AG04450 (cell line): ENCODE data around the gene LLGL2. TPM values are rescaled to one million over a fixed set of nuclear protein-coding genes. Genes with fewer than 3 reads are reported as not detected.

Source experiments
- CTCF ChIA-PET: fragments of 300-600, 350-600 bp; formaldehyde crosslinking; extraction: SDS; loops from one replicate; lab custom pipeline; 2022; ENCODE audit warnings: antibody characterized with exemption, inconsistent platforms; lab: Charles Lee
- POLR2A ChIA-PET: fragments of 350-600 bp; formaldehyde crosslinking; extraction: SDS; loops from one replicate; lab custom pipeline; 2021; ENCODE audit warnings: antibody characterized with exemption, inconsistent platforms; lab: Yijun Ruan, JAX
- DNase-seq: peaks from one replicate; pipeline ENCODE4 v3.0.0-alpha.2; 2011; ENCODE audit warnings: low read depth, low spot score
- H3K27ac ChIP-seq: one replicate; pipeline ENCODE4 v1.5.1; 2012; ENCODE audit warnings: low read depth, low read length, control low read depth
- H3K27me3 ChIP-seq: one replicate; pipeline ENCODE4 v1.6.0; 2012; ENCODE audit warnings: low read length; ENCODE audit not compliant: control insufficient read depth, insufficient read depth
- H3K4me3 ChIP-seq: 2 replicates; pipeline ENCODE4 v1.5.1; 2011; ENCODE audit warnings: mild to moderate bottlenecking, low read depth, low read length, control low read depth
- H3K9me3 ChIP-seq: 2 replicates; pipeline ENCODE4 v1.5.1; 2012; ENCODE audit warnings: low read length; ENCODE audit not compliant: control insufficient read depth, insufficient read depth
- polyA plus RNA-seq: library from polyadenylated mRNA; depleted of rRNA; stranded (reverse); fragments of >200 nt; gene quantifications from 2 replicates; pipeline ENCODE4 v1.2.3, GENCODE V29; 2011
- TF ChIP-seq, protein P1 (sequence below): IDR thresholded peaks from 2 replicates; pipeline ENCODE4 v1.5.1; 2011; ENCODE audit warnings: low read depth, low read length, control low read depth, inconsistent platforms

Gene LLGL2
- polyA plus RNA-seq, 1 experiment = 0.24 TPM

DNA sequence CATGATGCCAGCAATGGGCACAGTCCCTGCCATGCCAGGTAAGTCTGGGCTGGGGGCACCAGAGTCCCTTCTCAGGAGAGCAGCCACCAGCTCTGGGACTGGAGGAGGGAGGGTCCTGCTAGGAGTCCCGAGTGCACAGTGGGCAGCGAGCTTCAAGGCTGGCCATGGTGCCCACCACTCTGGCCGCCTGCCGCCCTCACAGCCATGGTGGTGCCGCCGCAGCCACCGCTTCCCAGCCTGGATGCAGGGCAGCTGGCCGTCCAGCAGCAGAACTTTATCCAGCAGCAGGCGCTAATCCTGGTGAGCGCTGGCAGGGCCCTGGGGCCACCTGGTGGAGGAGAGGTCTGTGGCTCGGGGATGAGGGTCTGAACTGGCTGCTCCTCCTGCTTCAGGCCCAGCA is 89.8 kb downstream of the LLGL2 start:
- Histone ChIP-seq H3K27ac (no peak overlapping the region), H3K4me3 (no peak overlapping the region), H3K27me3 (peaks cover 3% of the 10 kb centered on the region), H3K9me3 (no peaks in the 10 kb centered on the region; the same call in 1 of the 2 replicates)
- no peak for DNase-seq
- TF ChIP-seq, protein P1, sequence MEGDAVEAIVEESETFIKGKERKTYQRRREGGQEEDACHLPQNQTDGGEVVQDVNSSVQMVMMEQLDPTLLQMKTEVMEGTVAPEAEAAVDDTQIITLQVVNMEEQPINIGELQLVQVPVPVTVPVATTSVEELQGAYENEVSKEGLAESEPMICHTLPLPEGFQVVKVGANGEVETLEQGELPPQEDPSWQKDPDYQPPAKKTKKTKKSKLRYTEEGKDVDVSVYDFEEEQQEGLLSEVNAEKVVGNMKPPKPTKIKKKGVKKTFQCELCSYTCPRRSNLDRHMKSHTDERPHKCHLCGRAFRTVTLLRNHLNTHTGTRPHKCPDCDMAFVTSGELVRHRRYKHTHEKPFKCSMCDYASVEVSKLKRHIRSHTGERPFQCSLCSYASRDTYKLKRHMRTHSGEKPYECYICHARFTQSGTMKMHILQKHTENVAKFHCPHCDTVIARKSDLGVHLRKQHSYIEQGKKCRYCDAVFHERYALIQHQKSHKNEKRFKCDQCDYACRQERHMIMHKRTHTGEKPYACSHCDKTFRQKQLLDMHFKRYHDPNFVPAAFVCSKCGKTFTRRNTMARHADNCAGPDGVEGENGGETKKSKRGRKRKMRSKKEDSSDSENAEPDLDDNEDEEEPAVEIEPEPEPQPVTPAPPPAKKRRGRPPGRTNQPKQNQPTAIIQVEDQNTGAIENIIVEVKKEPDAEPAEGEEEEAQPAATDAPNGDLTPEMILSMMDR = no peak
- POLR2A ChIA-PET = no interaction called here
- CTCF ChIA-PET = interaction anchor here (3.1 kb wide), 1 partner anchor 18 kb away, joined by 14 read pairs; the partner anchor contains the start of gene SMIM5

- no peak overlapping the region for H3K27ac ChIP-seq
- ChIA-PET POLR2A (no interaction called here), CTCF (interaction anchor here (1.1 to 3.1 kb wide), 3 partner anchors 8 to 137 kb away, joined by 3 to 14 read pairs (median 3); partner anchors contain the start of gene SMIM5)
- DNase-seq = no peak
- H3K9me3 ChIP-seq = no peaks in the 10 kb centered on the region; the same call in 1 of the 2 replicates
- TF ChIP-seq, protein P1 = no peak
- H3K27me3 ChIP-seq = peaks cover 7% of the 10 kb centered on the region
- no peak overlapping the region for H3K4me3 ChIP-seq
Measured at GRCh38 chr17:75616521-75617122, 91.1 kb downstream of the LLGL2 start.

- ChIA-PET CTCF (interaction anchor here (1.0 to 3.1 kb wide), 4 partner anchors 9 to 136 kb away, joined by 3 to 14 read pairs (median 3); partner anchors contain the start of gene SMIM5), POLR2A (no interaction called here)
- Histone ChIP-seq H3K27me3 (peaks cover 11% of the 10 kb centered on the region), H3K4me3 (no peak overlapping the region), H3K27ac (no peak overlapping the region), H3K9me3 (no peaks in the 10 kb centered on the region; the same call in 1 of the 2 replicates)
- no peak for DNase-seq
- TF ChIP-seq, protein P1 = no peak
Measured at GRCh38 chr17:75617218-75617617, 91.7 kb downstream of the LLGL2 start.

- CTCF ChIA-PET = interaction anchor here (1.0 to 3.1 kb wide), 4 partner anchors 9 to 136 kb away, joined by 3 to 14 read pairs (median 3); partner anchors contain the start of gene SMIM5
- Histone ChIP-seq H3K9me3 (no peaks in the 10 kb centered on the region; the same call in 1 of the 2 replicates), H3K27me3 (peaks cover 15% of the 10 kb centered on the region), H3K27ac (no peak overlapping the region), H3K4me3 (no peak overlapping the region)
- TF ChIP-seq, protein P1 = no peak
- no peak for DNase-seq
- POLR2A ChIA-PET = no interaction called here
Measured at GRCh38 chr17:75617675-75618074, 92.2 kb downstream of the LLGL2 start.
